NK-92 treated with Interleukin-12 subunit alpha and Interleukin-12 subunit beta, amount 100 ng/mL, for 24 hours (cell line): ENCODE results near the gene KLHL26.

ENCODE experiments used
- DNase-seq: peaks from one replicate; lab custom pipeline; 2025; lab: John Stamatoyannopoulos, UW

The KLHL26 gene

DNA sequence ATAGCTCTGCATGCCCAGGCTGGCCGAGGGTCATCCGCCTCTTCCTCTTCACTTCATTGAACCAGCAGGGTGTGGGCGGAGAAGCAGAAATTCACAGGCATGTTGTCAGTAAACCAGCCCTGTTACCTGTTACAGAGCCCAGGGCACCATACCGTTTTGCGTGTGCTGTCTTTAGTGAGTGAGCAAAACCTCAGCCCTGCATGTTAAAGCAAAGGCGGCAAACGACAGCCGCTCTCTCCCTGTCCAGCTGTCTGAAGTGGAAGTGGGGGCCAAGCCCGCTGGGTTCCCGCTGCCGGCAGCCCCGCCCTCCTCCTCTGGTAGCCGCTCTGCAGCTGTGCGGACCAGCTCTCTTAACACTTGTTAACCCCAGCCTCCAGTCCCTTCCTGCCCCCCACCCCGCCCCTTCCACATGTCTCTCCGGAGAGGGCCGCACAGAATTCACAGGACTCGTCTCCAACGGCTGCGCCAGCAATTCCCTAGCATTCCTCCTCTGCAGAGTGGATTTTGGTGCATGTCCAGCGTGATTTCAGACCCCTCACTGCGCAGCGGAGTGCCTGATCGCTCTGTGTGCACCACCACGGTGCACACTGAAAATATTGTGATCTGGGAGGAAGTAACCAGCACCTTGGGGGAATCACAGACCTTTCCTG is 12.7 kb downstream of the KLHL26 start:
- DNase-seq: no peak

DNA sequence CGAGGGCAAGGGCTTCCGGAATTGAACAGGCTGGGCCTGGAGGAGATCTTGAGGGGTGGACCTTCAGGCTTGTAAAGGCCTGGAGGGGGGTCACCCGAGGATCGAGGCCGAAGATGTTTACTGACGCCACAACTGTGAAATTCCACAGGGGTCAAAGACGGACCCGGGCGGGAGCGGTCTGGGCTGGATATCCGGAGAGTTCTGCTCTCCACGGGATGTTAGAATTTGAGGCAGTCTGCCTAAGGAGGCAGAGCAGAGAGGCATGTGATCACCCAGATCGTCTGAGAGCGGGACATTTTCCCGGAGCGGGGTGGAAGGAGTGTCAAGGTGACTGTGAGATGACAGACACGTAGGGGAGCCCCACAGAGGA is 13.2 kb downstream of the KLHL26 start:
- no peak for DNase-seq

DNA sequence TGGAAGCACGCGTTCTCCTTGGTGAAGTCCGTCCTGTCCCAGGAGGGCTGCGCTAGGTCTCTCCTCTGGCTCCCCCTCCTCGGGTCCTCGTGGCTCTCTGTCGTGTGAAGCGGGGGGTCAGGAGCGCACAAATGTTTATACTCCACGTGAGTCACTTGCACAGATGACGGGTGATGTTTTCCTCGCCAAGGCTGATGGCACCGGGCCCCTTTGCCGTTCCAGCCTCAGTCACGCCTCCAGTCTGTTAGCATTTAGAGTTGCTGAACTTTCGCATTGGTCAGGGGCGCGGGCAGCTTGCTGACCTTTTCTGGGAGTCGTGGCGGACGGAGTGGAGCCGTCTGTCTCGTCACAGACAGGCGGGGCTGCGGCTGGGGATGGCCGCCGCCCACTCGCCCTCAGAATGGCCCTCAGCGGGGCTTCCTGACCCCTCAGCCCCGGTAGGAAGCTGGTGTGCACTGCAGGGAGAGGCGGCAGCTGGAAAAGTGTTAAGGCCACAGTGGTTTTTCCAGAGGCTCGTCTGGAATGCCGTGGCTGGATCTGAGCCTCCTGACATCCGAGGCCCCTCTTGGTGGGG is 13.7 kb downstream of the KLHL26 start:
- no peak for DNase-seq

DNA sequence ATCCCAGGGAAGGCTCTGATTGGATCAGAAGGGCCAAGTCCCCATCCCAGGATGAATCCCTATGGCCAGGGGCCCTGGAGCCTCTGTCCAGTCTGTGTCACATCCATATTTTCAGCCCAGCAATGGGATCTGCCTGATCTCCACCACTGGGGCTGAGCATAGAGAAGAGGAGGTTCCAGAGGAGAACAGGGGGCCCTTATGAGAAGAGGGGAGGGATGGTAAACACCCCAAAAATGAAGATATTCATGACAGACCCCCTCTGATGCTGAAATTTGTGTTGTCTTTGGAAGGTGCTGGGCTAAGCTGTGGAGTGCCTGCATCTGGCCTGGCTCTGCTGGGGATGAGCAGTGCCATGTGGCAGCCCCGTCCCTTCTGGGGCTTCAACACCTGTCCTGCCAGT is 14.5 kb downstream of the KLHL26 start:
- no peak for DNase-seq

DNA sequence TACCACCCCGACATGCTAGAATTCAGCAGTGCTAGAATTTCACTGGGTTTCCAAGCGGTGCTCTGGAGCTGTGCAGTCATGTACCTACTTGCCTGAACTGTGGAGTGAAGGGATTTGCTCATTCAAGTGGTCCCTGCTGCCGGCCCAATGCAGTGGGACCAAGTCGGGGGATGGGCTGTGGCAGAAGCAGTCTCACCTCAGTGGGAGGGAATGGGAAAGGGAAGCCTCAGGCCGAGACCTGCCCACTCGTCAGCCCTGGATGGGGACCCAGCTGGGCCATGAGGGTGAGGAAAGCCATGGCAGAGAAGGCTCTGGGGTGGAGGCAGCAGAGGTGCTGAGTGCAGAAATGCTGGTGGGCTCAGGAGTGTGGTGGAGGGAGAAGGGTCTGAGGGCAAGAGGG is 14.9 kb downstream of the KLHL26 start:
- DNase-seq: no peak

DNA sequence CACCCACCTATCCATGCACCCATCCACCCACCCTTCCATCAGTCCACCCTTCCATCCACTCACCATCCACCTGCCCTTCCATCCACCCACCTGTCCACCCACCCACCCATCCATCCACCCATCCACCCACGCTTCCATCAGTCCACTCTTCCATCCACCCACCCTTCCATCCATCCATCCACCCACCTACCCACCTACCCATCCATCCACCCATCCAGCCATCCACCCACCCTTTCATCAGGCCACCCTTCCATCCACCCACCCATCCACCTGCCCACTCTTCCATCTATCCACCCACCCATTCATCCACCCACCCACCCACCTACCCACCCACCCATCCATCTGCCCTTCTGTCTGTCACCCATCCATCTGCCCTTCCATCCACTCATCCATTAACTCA is 17.0 kb downstream of the KLHL26 start:
- no peak for DNase-seq

DNA sequence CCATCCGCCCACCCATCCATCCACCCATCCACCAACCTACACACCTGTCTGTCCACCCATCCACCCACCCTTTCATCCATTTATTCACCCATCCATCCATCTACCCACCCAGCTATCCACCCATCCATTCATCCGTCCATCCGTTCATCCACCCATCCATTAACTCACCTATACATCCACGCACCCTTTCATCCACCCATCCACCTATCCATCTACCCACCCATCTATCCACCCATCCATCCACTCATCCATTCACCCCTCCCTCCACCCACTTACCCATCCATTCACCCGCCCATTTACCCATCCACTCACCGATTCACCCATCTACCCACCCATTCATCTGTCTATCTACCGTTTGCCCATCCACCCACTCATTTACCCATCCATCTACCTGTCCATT is 17.6 kb downstream of the KLHL26 start:
- no peak for DNase-seq

DNA sequence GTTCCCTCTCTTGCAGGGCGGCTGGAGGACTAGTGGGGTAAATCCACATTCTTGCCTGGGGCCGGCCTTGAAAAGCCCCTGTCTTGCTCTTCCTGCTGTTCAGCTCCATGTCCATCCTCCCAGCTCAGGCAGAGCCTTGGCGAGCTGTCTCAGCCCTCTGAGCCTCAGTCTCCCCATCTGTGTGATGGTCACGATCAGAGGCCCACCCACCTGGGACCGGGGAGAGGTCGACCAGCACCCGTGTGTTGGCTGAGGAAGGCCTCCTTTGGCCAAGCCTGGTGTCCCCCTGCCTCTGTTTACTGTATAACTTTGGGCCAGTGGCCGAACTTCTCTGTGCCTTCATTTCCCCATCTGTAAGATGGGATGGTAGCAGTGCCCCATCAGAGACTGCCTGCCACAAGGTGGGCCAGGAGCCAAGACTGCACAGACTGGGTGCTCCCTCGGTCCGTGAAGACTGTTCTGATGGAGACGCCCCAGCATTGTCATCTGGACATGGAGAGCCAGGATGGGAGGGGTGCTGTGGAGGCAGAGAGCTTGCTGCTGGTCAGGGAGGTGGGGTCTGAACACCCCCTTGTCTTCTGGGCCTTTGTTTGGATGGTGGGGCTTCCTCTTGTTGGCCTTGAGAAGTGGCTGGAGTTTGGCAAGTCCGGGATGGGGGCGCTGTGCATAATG is 18.5 kb downstream of the KLHL26 start:
- no peak for DNase-seq

DNA sequence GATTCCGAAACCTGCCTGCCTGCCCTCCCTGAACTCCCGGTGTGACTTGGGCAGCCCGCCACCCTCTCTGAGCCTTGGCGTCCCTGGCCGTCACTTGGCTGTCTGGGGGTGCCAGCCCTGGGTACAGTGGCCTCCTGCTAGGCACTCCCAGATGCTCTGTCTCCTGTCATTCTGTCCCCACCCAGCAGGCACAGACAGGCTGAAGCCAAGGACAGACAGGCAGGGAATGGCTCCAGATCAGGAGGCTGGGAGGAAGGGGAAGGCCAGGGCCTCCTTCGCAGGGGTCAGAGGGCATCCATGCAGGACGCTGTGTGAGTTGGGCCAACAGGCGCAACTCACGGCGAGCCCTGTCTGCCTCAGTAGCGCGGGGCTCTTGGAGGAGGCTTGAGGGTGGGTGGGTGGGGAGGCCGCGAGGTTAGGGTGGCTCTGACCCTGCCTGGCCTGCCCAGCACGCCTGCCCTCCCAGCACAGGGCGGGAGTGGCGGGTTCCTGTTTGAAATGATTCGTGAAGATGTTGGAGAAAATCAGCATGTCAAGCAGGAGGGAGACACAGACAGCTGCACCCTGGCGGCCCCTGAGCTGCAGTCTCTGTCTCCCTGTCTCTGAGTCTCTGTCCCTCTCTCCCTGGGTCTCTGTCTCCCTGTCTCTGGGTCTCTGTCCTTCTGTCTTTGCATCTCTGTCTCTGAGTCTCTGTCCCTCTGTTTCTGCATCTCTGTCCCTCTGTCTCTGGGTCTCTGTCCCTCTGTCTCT is 19.7 kb downstream of the KLHL26 start:
- DNase-seq: no peak

DNA sequence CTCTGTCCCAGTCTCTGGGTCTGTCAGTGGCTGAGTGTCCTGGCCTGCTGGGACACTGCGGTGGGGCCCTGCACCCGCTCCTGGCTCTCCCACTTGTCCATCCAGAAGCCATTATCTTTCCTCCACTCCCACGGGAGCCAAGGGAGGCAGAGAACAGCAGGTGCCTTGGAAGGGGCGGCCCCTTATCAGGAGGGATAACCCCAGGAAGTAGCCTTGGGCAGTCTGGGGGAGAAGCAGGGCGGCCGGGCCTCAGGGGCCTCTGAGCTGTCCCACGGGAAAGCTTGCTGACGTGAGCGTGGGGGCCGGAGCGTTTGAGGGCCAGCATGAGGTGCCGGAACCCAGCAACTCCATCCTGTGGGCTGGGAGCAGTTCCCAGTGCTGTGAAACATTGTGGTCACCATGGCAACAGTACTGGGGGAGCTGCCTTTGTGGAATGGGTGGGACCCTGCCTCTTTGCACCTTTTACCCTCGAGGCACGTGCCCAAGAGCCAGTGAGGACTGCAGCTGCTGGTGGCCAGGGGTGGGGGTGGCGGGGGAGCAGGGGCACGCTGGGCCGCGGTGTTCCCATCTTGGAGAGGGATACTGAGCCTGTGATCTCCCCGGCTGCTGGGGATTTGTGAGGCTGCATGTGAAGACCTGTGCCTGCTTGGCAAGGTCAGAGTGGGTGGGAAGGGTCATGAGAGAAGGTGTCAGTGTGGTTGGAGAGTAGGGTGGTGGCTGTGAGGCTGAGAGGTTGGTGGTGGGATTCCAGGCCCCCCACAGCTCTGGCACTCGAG is 20.9 kb downstream of the KLHL26 start:
- DNase-seq: no peak

DNA sequence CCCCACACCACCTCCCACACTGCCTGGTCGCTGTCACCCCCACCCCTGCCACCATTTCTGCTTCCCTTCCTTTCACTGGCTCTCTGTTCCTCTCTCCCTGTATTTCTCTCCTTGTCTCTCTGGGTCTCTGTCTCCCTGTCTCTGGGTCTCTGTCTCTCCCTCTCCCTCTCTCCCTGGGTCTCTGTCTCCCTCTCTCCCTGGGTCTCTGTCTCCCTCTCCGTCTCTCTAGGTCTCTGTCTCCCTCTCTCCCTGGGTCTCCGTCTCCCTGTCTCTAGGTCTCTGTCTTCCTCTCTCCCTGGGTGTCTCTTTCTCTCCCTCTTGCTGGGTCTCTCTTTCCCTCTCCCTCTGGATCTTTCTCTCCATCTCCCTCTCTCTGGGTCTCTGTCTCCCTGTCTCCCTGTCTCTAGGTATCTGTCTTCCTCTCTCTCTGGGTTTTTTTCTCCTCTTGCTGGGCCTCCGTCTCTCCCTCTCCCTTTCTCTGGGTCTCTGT is 21.6 kb downstream of the KLHL26 start:
- no peak for DNase-seq

DNA sequence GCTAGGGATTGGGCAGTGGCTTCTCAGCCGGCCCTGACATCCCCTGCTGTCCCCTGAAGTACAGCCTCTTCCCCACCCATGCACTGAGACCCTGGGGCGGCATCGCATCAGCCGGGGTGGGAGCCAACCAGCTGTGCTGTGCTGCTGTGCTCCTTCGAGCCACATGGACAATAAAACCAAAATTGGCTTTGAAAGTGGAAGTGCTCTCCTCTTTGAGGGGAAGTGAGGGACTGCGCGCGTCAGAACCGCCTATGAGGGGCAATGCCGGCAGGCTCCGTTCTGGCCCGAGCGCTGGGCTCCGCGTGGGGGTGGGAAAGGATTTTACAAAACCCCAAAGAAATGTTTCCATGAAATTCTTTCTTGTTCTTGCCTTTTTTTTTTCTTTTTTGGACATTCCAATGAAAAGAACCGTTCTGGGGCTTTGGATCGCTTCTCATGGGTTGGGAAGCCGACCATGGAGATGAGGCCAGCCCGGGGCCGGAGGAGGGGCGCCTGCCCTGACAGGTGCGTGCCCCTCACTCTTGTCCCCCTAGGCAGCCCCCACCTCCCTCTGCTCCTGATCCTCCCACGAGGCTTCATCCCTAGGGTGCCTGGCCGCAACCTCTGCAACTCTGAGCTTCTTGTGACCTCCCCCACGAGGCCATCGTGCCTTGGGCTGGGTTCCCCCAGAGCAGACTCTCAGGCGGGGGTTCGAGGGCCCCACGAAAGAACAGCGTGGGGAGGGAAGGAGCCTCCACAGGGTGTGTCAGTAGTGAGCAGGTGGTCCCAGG is 22.6 kb downstream of the KLHL26 start:
- no peak for DNase-seq

DNA sequence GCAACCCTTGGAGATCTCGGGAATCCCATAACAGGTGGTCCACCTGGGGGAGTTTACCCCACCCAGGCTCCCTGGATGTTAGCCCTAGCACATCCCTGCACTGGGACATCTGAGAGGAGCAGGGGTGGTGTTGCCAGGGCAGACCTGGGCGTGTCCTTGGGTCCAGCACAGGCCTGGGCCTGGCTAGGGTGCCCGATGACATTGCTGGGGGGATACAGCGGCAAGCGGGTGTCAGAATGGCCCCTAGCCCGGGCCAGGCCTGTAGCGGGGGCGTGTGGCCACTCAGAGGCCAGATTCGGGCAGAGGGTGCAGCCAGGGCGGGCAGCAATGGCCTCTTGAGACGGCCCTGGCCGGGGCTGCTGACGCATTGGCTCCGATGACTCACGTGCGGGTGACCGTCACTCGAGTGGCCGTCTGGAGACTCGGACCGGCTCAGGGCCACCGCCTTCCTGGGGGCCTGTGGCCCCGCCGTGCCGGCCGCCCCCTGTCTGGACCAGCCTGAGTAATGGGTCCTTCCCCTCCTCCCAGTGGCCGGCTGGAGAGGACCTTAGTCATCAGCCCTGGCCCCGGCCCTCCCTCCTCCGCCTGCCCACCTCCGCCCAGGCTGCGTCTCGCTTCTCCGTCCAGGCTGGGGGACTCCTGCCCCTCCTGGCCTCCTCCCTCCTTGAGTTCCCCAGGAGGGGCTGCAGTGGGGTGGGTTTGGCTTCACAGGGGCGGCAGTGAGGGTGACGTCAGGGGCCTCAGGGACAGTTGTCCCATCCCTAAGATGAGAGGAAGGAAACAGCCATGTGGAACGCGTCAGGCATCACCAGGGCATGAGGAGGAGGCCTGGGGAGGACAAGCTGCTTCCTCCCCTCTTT is 23.5 kb downstream of the KLHL26 start:
- no peak for DNase-seq

DNA sequence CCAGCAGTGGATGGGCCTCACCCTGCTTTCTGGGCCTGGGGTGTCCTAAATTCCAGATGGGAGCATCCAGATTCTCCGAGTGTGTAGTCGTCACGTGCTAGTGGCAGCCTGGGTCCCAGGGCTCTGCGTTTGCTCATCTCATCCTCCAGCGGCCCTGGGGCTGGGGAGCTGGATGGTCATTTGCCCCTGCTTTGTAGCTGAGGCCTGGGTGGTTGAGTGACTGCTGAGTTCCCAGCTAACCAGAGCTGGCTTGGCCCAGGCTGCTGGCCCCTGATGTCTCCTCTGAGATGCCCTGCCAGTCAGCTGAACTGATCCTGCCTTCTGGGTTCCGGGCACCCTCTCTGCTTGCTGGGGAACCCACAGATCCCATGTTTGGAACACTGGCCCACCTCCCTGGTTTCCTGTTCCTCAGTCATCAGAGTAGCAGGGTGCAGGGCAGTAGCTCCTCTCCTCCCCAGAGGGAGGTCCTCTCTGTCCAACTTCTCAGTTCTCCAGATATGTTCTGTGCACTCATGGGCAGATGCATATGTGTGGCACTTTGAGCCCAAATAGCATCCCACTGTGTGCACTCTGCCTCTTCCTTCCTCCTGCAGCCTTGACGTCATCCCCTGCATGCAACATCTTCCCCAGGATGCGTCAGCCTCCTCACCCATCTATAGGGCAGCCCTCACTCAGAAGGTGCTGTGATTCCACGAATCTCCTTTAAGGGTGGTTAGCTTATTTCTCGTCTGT is 24.3 kb downstream of the KLHL26 start:
- no peak for DNase-seq

DNA sequence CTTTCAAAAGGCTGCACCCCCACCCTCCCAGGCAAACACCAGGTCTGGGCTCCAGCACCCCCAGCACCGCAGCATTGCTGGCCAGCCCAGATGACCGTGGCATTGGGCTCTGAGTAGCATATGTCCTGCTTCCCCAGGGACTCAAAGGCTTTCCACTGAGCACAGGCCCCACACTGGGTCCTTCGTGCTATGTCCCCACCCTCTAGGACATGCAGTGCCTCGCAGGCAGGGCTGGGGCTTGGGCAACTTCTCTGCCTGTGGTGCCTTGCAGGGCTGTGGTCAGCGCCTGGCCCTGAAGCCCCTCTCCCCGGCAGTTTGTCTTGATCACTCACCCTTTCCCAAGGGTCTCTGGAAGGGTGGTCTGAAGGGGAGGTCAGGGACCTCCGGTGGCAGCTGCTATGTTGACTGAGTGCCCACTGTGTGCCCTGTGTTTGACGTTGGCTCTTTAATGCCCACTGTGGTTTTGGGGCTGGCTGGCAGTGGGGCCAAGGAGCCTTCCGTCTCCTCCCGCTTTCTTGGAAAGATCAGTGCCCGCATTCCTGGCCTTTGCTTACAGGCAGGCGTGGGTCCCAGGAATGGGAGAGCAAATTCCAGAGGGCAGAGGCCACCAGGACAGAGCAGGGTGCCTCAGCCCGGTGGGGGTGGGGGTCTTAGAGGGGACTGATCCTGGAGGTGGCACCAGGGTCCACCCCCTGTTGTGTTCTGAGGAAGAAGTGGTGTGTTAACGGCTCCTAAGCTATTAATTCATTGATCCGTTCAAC is 26.3 kb downstream of the KLHL26 start:
- DNase-seq: no peak

DNA sequence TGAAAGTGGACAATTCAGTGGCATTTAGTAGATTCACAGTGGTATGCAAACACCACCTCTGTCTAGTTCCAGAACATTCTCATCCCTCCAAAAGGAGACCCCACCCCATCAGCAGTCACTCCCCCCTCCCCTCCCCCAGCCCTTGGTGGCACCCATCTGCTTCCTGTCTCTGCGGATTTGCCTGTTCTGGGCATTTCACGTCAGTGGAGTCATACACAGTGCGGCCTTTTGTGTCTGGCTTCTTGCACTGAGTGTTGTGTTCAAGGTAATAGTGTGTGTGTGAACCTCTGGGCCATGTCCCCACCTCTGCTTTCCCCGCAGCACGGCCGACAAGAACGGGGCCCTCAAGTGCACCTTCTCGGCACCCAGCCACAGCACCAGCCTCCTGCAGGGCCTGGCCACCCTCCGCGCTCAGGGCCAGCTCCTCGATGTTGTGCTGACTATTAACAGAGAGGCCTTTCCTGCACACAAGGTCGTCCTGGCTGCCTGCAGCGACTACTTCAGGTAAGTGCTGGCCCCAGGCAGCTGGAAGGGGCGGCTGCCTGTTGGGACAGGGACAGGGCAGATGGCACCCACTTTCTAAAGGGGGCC is 27.2 kb downstream of the KLHL26 start:
- DNase-seq: no peak

DNA sequence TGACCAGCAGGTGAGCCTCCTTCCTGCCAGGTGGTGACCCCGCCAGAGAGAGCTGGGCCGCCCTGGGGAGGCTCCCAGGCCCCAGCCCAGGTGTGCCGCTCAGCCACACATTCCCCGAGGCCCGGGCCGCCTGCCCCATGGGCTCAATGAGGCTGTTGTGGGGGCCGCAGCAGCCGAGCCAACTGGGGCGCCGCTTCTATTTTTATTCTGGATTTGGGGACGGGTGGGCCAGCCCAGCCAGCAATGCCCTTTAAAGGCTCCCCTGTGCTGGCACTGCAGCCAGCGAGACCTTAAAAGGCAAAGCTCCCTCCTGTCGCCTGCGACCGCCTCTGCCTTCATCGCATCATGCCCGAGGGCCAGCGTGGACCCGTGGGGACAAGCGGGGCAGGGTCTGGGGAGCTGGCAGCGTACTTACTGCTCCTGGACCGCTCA is 29.0 kb downstream of the KLHL26 start:
- no peak for DNase-seq

DNA sequence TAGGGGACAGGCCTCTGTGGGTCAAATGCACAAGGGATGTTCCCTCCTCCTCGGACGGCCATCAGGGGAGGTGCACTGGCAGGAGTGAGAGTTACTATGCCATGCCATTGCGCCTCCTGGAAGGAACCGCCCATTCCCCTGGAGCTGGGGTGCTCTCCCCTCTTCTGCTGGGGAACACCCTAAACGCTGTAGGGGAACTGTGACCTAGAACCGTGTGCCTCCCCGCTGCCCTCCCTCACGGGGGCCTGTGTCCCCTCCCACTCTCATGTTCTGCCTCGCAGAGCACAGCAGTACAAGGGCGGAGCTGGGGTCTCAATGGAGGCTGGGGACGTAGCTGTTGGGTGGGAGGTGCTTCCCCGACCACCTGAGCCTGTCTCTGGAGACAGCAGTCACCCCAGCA is 29.5 kb downstream of the KLHL26 start:
- no peak for DNase-seq
